HEK293 (cell line): Measurements from ENCODE around the gene SMIM14.

Experiments used
- CTCF ChIA-PET: fragments of 350-600 bp; formaldehyde crosslinking; extraction: SDS; loops from one replicate; lab custom pipeline; 2021; ENCODE audit warnings: antibody characterized with exemption; lab: Yijun Ruan, JAX
- POLR2A ChIA-PET: fragments of 300-600 bp; formaldehyde crosslinking; extraction: SDS; loops from one replicate; lab custom pipeline; 2020; ENCODE audit warnings: antibody characterized with exemption, inconsistent platforms; lab: Yijun Ruan, JAX
- H3K27ac ChIP-seq: fragments of 200-500 bp; sonication (Bioruptor generic); 2 replicates; pipeline ENCODE4 v1.5.1; 2014; ENCODE audit warnings: low read depth, low read length, control low read depth, inconsistent platforms; ENCODE audit errors: extremely low read depth
- H3K36me3 ChIP-seq, 2 experiments: fragments of 200-500 bp in 1 of 2; sonication (Bioruptor generic) in 1 of 2; 1 replicate in 1 of 2; 2 replicates in 1 of 2; pipeline ENCODE4 v1.5.1; 2014 to 2017; ENCODE audit warnings: inconsistent platforms in 2 of 2, low read length in 2 of 2; ENCODE audit not compliant: control insufficient read depth in 2 of 2, insufficient read depth in 1 of 2
- H3K4me1 ChIP-seq: fragments of 200-500 bp; sonication (Bioruptor generic); 2 replicates; pipeline ENCODE4 v1.5.1; 2014; ENCODE audit warnings: mild to moderate bottlenecking, low read length, inconsistent platforms; ENCODE audit not compliant: control insufficient read depth, insufficient read depth
- H3K4me3 ChIP-seq: 2 replicates; pipeline ENCODE4 v1.5.1; 2011; ENCODE audit warnings: low read depth, mild to moderate bottlenecking, control low read depth, low read length, moderate library complexity
- H3K9me3 ChIP-seq: fragments of 200-500 bp; sonication (Bioruptor generic); 2 replicates; pipeline ENCODE4 v1.5.1; 2014; ENCODE audit warnings: low read depth, low read length, inconsistent platforms; ENCODE audit not compliant: control insufficient read depth, insufficient read depth
- AEBP2 ChIP-seq: fragments of 450-650 bp; formaldehyde crosslinking; IDR thresholded peaks from 2 replicates; pipeline ENCODE4 v1.5.1; 2016; ENCODE audit warnings: missing biosample characterization, missing genetic modification characterization, borderline replicate concordance
- EGR2 ChIP-seq: fragments of 450-650 bp; formaldehyde crosslinking; IDR thresholded peaks from 2 replicates; pipeline ENCODE4 v1.5.1; 2016; ENCODE audit warnings: low read depth, missing biosample characterization, missing genetic modification characterization
- KLF1 ChIP-seq: fragments of 450-650 bp; formaldehyde crosslinking; IDR thresholded peaks from 2 replicates; pipeline ENCODE4 v1.5.1; 2016; ENCODE audit warnings: missing biosample characterization, missing genetic modification characterization
- YY1 ChIP-seq: fragments of 450-650 bp; formaldehyde crosslinking; IDR thresholded peaks from 2 replicates; pipeline ENCODE4 v1.5.1; 2018; ENCODE audit warnings: missing biosample characterization, missing genetic modification characterization
- ZBTB1 ChIP-seq: fragments of 450-650 bp; formaldehyde crosslinking; IDR thresholded peaks from 2 replicates; pipeline ENCODE4 v1.5.1; 2016; ENCODE audit warnings: missing biosample characterization, missing genetic modification characterization
- ZIC2 ChIP-seq: fragments of 450-650 bp; formaldehyde crosslinking; IDR thresholded peaks from 2 replicates; pipeline ENCODE4 v1.5.1; 2016; ENCODE audit warnings: missing biosample characterization, missing genetic modification characterization
- ZNF202 ChIP-seq: fragments of 450-650 bp; formaldehyde crosslinking; IDR thresholded peaks from 2 replicates; pipeline ENCODE4 v1.5.1; 2016; ENCODE audit warnings: missing biosample characterization, missing genetic modification characterization, borderline replicate concordance
- ZNF394 ChIP-seq: fragments of 450-650 bp; formaldehyde crosslinking; IDR thresholded peaks from 2 replicates; pipeline ENCODE4 v1.5.1; 2016; ENCODE audit warnings: missing biosample characterization, missing genetic modification characterization, mild to moderate bottlenecking, moderate library complexity, borderline replicate concordance
- ZNF560 ChIP-seq: fragments of 450-650 bp; formaldehyde crosslinking; IDR thresholded peaks from 2 replicates; pipeline ENCODE4 v1.5.1; 2017; ENCODE audit warnings: missing biosample characterization, missing genetic modification characterization, borderline replicate concordance
- ZNF624 ChIP-seq: fragments of 450-650 bp; formaldehyde crosslinking; IDR thresholded peaks from 2 replicates; pipeline ENCODE4 v1.5.1; 2017; ENCODE audit warnings: missing biosample characterization, missing genetic modification characterization
- TF ChIP-seq, protein P1 (sequence below): fragments of 450-650 bp; formaldehyde crosslinking; IDR thresholded peaks from 2 replicates; pipeline ENCODE4 v1.5.1; 2016; ENCODE audit warnings: missing biosample characterization, missing genetic modification characterization
- TF ChIP-seq, protein P2 (sequence below): fragments of 450-650 bp; formaldehyde crosslinking; IDR thresholded peaks from 2 replicates; pipeline ENCODE4 v1.5.1; 2016; ENCODE audit warnings: missing biosample characterization, missing genetic modification characterization
- TF ChIP-seq, protein P3 (sequence below): fragments of 450-650 bp; formaldehyde crosslinking; IDR thresholded peaks from 2 replicates; pipeline ENCODE4 v1.5.1; 2017; ENCODE audit warnings: missing biosample characterization, missing genetic modification characterization

The SMIM14 gene

DNA sequence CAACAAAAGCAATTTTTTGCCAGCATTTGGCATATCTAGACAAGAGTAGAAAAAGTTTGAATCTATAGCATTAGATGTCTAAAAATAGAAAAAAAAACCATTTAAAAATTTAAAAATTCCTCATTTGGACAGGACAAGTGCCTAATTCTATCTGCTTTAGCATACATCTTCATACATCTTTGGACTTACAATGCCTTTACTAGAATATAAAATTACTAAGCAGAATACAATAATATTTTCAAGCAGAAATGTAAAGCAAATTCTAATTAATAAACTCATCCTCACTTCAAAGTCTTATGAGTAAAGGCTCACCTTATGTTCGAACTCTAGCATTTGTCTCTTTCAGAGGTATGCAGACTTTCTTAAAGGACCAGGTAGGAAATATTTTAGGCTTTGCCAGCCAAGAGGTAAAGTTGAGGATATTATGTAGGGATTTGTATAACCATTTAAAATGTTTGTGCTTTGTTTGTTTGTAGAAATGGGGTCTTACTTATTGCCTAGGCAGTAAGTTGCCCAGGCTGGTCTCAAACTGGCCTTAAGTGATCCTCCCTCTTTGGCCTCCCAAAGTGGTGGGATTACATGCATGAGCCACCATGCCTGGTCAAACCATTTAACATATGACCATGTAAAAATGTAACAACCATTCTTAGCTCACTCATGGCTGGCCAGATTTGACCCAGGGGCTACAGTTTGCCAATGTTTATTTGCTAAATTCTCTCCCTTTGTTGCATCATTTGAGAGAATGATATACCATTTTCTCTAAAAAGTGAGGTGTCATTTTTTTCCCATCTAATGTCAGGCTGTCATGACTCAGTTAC lies 140.5 kb downstream of the SMIM14 start:
- TF ChIP-seq, protein P1, sequence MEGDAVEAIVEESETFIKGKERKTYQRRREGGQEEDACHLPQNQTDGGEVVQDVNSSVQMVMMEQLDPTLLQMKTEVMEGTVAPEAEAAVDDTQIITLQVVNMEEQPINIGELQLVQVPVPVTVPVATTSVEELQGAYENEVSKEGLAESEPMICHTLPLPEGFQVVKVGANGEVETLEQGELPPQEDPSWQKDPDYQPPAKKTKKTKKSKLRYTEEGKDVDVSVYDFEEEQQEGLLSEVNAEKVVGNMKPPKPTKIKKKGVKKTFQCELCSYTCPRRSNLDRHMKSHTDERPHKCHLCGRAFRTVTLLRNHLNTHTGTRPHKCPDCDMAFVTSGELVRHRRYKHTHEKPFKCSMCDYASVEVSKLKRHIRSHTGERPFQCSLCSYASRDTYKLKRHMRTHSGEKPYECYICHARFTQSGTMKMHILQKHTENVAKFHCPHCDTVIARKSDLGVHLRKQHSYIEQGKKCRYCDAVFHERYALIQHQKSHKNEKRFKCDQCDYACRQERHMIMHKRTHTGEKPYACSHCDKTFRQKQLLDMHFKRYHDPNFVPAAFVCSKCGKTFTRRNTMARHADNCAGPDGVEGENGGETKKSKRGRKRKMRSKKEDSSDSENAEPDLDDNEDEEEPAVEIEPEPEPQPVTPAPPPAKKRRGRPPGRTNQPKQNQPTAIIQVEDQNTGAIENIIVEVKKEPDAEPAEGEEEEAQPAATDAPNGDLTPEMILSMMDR = no peak
- TF ChIP-seq AEBP2 = no peak
- no peak for TF ChIP-seq EGR2 (tag by site-specific recombination)
- no peak for TF ChIP-seq KLF1
- TF ChIP-seq, protein P2, sequence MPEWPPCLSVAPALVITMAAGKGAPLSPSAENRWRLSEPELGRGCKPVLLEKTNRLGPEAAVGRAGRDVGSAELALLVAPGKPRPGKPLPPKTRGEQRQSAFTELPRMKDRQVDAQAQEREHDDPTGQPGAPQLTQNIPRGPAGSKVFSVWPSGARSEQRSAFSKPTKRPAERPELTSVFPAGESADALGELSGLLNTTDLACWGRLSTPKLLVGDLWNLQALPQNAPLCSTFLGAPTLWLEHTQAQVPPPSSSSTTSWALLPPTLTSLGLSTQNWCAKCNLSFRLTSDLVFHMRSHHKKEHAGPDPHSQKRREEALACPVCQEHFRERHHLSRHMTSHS (tag by site-specific recombination) = no peak
- no peak for TF ChIP-seq ZBTB1 (tag by site-specific recombination)
- no peak for TF ChIP-seq ZIC2 (tag by site-specific recombination)
- TF ChIP-seq, protein P3, sequence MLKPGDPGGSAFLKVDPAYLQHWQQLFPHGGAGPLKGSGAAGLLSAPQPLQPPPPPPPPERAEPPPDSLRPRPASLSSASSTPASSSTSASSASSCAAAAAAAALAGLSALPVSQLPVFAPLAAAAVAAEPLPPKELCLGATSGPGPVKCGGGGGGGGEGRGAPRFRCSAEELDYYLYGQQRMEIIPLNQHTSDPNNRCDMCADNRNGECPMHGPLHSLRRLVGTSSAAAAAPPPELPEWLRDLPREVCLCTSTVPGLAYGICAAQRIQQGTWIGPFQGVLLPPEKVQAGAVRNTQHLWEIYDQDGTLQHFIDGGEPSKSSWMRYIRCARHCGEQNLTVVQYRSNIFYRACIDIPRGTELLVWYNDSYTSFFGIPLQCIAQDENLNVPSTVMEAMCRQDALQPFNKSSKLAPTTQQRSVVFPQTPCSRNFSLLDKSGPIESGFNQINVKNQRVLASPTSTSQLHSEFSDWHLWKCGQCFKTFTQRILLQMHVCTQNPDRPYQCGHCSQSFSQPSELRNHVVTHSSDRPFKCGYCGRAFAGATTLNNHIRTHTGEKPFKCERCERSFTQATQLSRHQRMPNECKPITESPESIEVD (tag by site-specific recombination) = no peak
- no peak for TF ChIP-seq ZNF202 (tag by site-specific recombination)
- no peak for TF ChIP-seq ZNF394 (tag by site-specific recombination)
- TF ChIP-seq ZNF560 (tag by site-specific recombination) = no peak
- TF ChIP-seq YY1 (tag by site-specific recombination) = no peak
- no peak for TF ChIP-seq ZNF624 (tag by site-specific recombination)
- Histone ChIP-seq H3K27ac (no peak overlapping the region), H3K4me1 (no peaks in the 10 kb centered on the region), H3K9me3 (no peaks in the 10 kb centered on the region), H3K4me3 (no peak overlapping the region), H3K36me3 (peaks cover 3 to 26% of the 10 kb centered on the region in 2 experiments; a peak in 2 of 3 replicates)
- POLR2A ChIA-PET = no interaction called here
- CTCF ChIA-PET = interaction anchor here (0.6 kb wide), 1 partner anchor 329 kb away, joined by 3 read pairs; no protein-coding TSS in a partner anchor
